ENCODE data around the gene RNF182. TPM values are rescaled to one million over a fixed set of nuclear protein-coding genes. Genes with fewer than 3 reads are reported as not detected.
A peak's percentile ranks its signal among the peaks of the same experiment; 100 is the strongest.

Gene RNF182
- total RNA-seq, 1 donor from 2014 or later = 8.3 TPM

GRCh38 chr6:13915561-13916229 is 9.1 kb upstream of the RNF182 start:
- H3K36me3 ChIP-seq (ENCODE audit: insufficient read depth, low read length) = no peaks in the 10 kb centered on the region
- H3K79me2 ChIP-seq (ENCODE audit: insufficient read depth, low read length) = no peaks in the 10 kb centered on the region
- H3K27me3 Mint-ChIP-seq (ENCODE audit: low read depth, unreplicated experiment) = no peaks in the 10 kb centered on the region
- no peak overlapping the region for H3K4me3 ChIP-seq (ENCODE audit: insufficient read depth, low read depth, low read length)
- peaks cover 30% of the 10 kb centered on the region for H3K4me1 Mint-ChIP-seq (ENCODE audit: low read depth, unreplicated experiment)
- H3K9ac ChIP-seq (ENCODE audit: low read length) = no peak overlapping the region
- H3K27ac Mint-ChIP-seq (ENCODE audit: unreplicated experiment) = no peak overlapping the region
- no peak overlapping the region for H3K27ac ChIP-seq (ENCODE audit: low read depth, low read length)
- no peaks in the 10 kb centered on the region for H3K9me3 Mint-ChIP-seq (ENCODE audit: unreplicated experiment)
- H3K4me3 Mint-ChIP-seq (ENCODE audit: unreplicated experiment) = no peak overlapping the region
- no peak for DNase-seq (ENCODE audit: low read depth)
- no peaks in the 10 kb centered on the region for H3K27me3 ChIP-seq (ENCODE audit: insufficient read depth, low read length)
- H3K4me1 ChIP-seq (ENCODE audit: insufficient read depth, low read length) = peaks cover 9% of the 10 kb centered on the region
- TF ChIP-seq CTCF (IDR thresholded peaks at IDR 0.05; ENCODE audit: insufficient read depth, low read depth, low read length) = no peak
- TF ChIP-seq EZH2 (IDR thresholded peaks at IDR 0.05; ENCODE audit: insufficient read depth, low read length) = no peak
- no peak for FAIRE-seq
- no peak overlapping the region for H2AFZ ChIP-seq (ENCODE audit: low read depth, low read length)
- H3K36me3 Mint-ChIP-seq (ENCODE audit: low read depth, unreplicated experiment) = no peaks in the 10 kb centered on the region
- H3K9me3 ChIP-seq (ENCODE audit: insufficient read depth, low read depth, low read length) = no peaks in the 10 kb centered on the region
- H4K20me1 ChIP-seq (ENCODE audit: insufficient read depth, low read length) = no peaks in the 10 kb centered on the region
- H3K4me2 ChIP-seq (ENCODE audit: low read length) = no peak overlapping the region

GRCh38 chr6:13916230-13916944 is 8.4 kb upstream of the RNF182 start:
- TF ChIP-seq CTCF (IDR thresholded peaks at IDR 0.05; ENCODE audit: insufficient read depth, low read depth, low read length) (no peak), EZH2 (IDR thresholded peaks at IDR 0.05; ENCODE audit: insufficient read depth, low read length) (no peak)

GRCh38 chr6:13917141-13917540 is 7.6 kb upstream of the RNF182 start:
- TF ChIP-seq CTCF (IDR thresholded peaks at IDR 0.05; ENCODE audit: insufficient read depth, low read depth, low read length) = no peak
- no peak for TF ChIP-seq EZH2 (IDR thresholded peaks at IDR 0.05; ENCODE audit: insufficient read depth, low read length)
- no peak for FAIRE-seq
- Histone ChIP-seq H3K4me2 (ENCODE audit: low read length) (no peak overlapping the region), H3K9me3 (ENCODE audit: insufficient read depth, low read depth, low read length) (no peaks in the 10 kb centered on the region), H3K9ac (ENCODE audit: low read length) (no peak overlapping the region), H3K27ac (ENCODE audit: low read depth, low read length) (no peak overlapping the region), H2AFZ (ENCODE audit: low read depth, low read length) (no peak overlapping the region), H3K27me3 (ENCODE audit: insufficient read depth, low read length) (no peaks in the 10 kb centered on the region), H3K79me2 (ENCODE audit: insufficient read depth, low read length) (no peaks in the 10 kb centered on the region), H3K4me3 (ENCODE audit: insufficient read depth, low read depth, low read length) (no peak overlapping the region), H3K4me1 (ENCODE audit: insufficient read depth, low read length) (peaks cover 9% of the 10 kb centered on the region), H4K20me1 (ENCODE audit: insufficient read depth, low read length) (no peaks in the 10 kb centered on the region), H3K36me3 (ENCODE audit: insufficient read depth, low read length) (no peaks in the 10 kb centered on the region)
- Mint-ChIP-seq H3K9me3 (ENCODE audit: unreplicated experiment) (no peaks in the 10 kb centered on the region), H3K27ac (ENCODE audit: unreplicated experiment) (peak overlapping the region; percentile 3), H3K36me3 (ENCODE audit: low read depth, unreplicated experiment) (no peaks in the 10 kb centered on the region), H3K27me3 (ENCODE audit: low read depth, unreplicated experiment) (no peaks in the 10 kb centered on the region), H3K4me3 (ENCODE audit: unreplicated experiment) (no peak overlapping the region), H3K4me1 (ENCODE audit: low read depth, unreplicated experiment) (peaks cover 30% of the 10 kb centered on the region)
- no peak for DNase-seq (ENCODE audit: low read depth)

More at GRCh38 chr6:13916230-13916944, 8.4 kb upstream of the RNF182 start:
- Histone ChIP-seq H3K4me2 (ENCODE audit: low read length) (no peak overlapping the region), H3K4me1 (ENCODE audit: insufficient read depth, low read length) (peaks cover 9% of the 10 kb centered on the region), H3K27me3 (ENCODE audit: insufficient read depth, low read length) (no peaks in the 10 kb centered on the region), H3K27ac (ENCODE audit: low read depth, low read length) (no peak overlapping the region), H3K9me3 (ENCODE audit: insufficient read depth, low read depth, low read length) (no peaks in the 10 kb centered on the region), H3K36me3 (ENCODE audit: insufficient read depth, low read length) (no peaks in the 10 kb centered on the region), H4K20me1 (ENCODE audit: insufficient read depth, low read length) (no peaks in the 10 kb centered on the region), H3K9ac (ENCODE audit: low read length) (no peak overlapping the region), H3K4me3 (ENCODE audit: insufficient read depth, low read depth, low read length) (no peak overlapping the region), H2AFZ (ENCODE audit: low read depth, low read length) (no peak overlapping the region), H3K79me2 (ENCODE audit: insufficient read depth, low read length) (no peaks in the 10 kb centered on the region)
- H3K27ac Mint-ChIP-seq (ENCODE audit: unreplicated experiment) = no peak overlapping the region
- H3K4me1 Mint-ChIP-seq (ENCODE audit: low read depth, unreplicated experiment) = peaks cover 30% of the 10 kb centered on the region
- no peak overlapping the region for H3K4me3 Mint-ChIP-seq (ENCODE audit: unreplicated experiment)
- DNase-seq (ENCODE audit: low read depth) = peak; percentile 53
- H3K9me3 Mint-ChIP-seq (ENCODE audit: unreplicated experiment) = no peaks in the 10 kb centered on the region
- no peak for FAIRE-seq
- no peaks in the 10 kb centered on the region for H3K36me3 Mint-ChIP-seq (ENCODE audit: low read depth, unreplicated experiment)
- H3K27me3 Mint-ChIP-seq (ENCODE audit: low read depth, unreplicated experiment) = no peaks in the 10 kb centered on the region
